CD14-positive monocyte (primary cell): ENCODE results near the gene MED13L. TPM values are rescaled to one million over a fixed set of nuclear protein-coding genes. Genes with fewer than 3 reads are reported as not detected.

Source experiments
- DNase-seq, 3 donors: peaks; one replicate each; pipeline ENCODE4 v3.0.0-alpha.2; 2011 to 2022
- H2AFZ ChIP-seq: 2 replicates; pipeline ENCODE4 v1.6.0; 2012; ENCODE audit warnings: mild to moderate bottlenecking, low read depth, low read length, inconsistent platforms; ENCODE audit not compliant: insufficient read depth, poor library complexity, severe bottlenecking
- H3K27ac ChIP-seq, 2 donors: 1 replicate in 1 of 2; 2 replicates in 1 of 2; pipeline ENCODE4 v1.5.1; 2012 to 2013; ENCODE audit warnings: low read length in 2 of 2, control low read depth in 1 of 2, inconsistent platforms in 1 of 2, low read depth in 1 of 2, mild to moderate bottlenecking in 1 of 2
- H3K27me3 ChIP-seq, 2 donors: one replicate each; pipeline versions ENCODE4 v1.6.0 to v1.6.1; 2011 to 2013; ENCODE audit warnings: low read length in 2 of 2; ENCODE audit not compliant: control insufficient read depth in 2 of 2, insufficient read depth in 2 of 2
- H3K36me3 ChIP-seq, 2 donors: replicated peaks in 1 of 2; 1 replicate in 1 of 2; 2 replicates in 1 of 2; pipeline versions ENCODE4 v1.5.1 to v1.6.1; 2012 to 2013; ENCODE audit warnings: low read length in 2 of 2, control low read depth in 1 of 2, inconsistent platforms in 1 of 2, mild to moderate bottlenecking in 1 of 2; ENCODE audit not compliant: insufficient read depth in 2 of 2, control insufficient read depth in 1 of 2
- H3K4me1 ChIP-seq, 2 donors: 1 replicate in 1 of 2; 2 replicates in 1 of 2; pipeline versions ENCODE4 v1.5.1 to v1.6.1; 2012 to 2013; ENCODE audit warnings: low read length in 2 of 2, control low read depth in 1 of 2, inconsistent platforms in 1 of 2, mild to moderate bottlenecking in 1 of 2, moderate library complexity in 1 of 2; ENCODE audit not compliant: insufficient read depth in 2 of 2, control insufficient read depth in 1 of 2
- H3K4me2 ChIP-seq: replicated peaks from 2 replicates; pipeline ENCODE3; 2012; ENCODE audit warnings: low read length, moderate library complexity, mild to moderate bottlenecking; ENCODE audit not compliant: poor library complexity, severe bottlenecking; ENCODE audit errors: extremely low read depth
- H3K4me3 ChIP-seq, 3 experiments: fragments of 200-600 bp in 1 of 3; sonication (generic) in 1 of 3; replicated peaks in 1 of 3; 1 replicate in 2 of 3; 2 replicates in 1 of 3; pipeline ENCODE4 v1.5.1; 2011 to 2013; ENCODE audit warnings: low read length in 3 of 3, mild to moderate bottlenecking in 3 of 3, control low read depth in 2 of 3, low read depth in 2 of 3, inconsistent platforms in 1 of 3, moderate library complexity in 1 of 3
- H3K79me2 ChIP-seq: 2 replicates; pipeline ENCODE4 v1.6.0; 2012; ENCODE audit warnings: mild to moderate bottlenecking, control low read depth, inconsistent platforms, low read length, moderate library complexity; ENCODE audit not compliant: insufficient read depth
- H3K9ac ChIP-seq: 2 replicates; pipeline ENCODE4 v1.6.0; 2017; ENCODE audit warnings: low read length, mild to moderate bottlenecking; ENCODE audit not compliant: insufficient read depth, poor library complexity, severe bottlenecking
- H3K9me3 ChIP-seq, 2 donors: replicated peaks in 1 of 2; 1 replicate in 1 of 2; 2 replicates in 1 of 2; pipeline versions ENCODE4 v1.5.1 to v1.6.1; 2012 to 2013; ENCODE audit warnings: low read length in 2 of 2, control low read depth in 1 of 2; ENCODE audit not compliant: control insufficient read depth in 1 of 2, insufficient read depth in 1 of 2
- H4K20me1 ChIP-seq: 2 replicates; pipeline ENCODE4 v1.6.0; 2012; ENCODE audit warnings: mild to moderate bottlenecking, low read length, control low read depth, moderate library complexity; ENCODE audit not compliant: insufficient read depth
- H3K27ac Mint-ChIP-seq, 7 donors: one replicate each; pipeline ENCODE4 v1.8.0; 2020; ENCODE audit warnings: mild to moderate bottlenecking in 7 of 7, mixed read lengths in 7 of 7, moderate library complexity in 6 of 7, inconsistent platforms in 2 of 7
- H3K27me3 Mint-ChIP-seq, 3 donors: one replicate each; pipeline ENCODE4 v1.8.0; 2021 to 2022; ENCODE audit warnings: low read depth in 3 of 3, mild to moderate bottlenecking in 3 of 3, mixed read lengths in 3 of 3, moderate library complexity in 3 of 3, inconsistent platforms in 1 of 3
- H3K36me3 Mint-ChIP-seq, 2 donors: one replicate each; pipeline ENCODE4 v1.8.0; 2020; ENCODE audit warnings: mixed read lengths in 2 of 2, inconsistent platforms in 1 of 2, mild to moderate bottlenecking in 1 of 2
- H3K4me1 Mint-ChIP-seq: one replicate; pipeline ENCODE4 v1.8.0; 2020; ENCODE audit warnings: mild to moderate bottlenecking, mixed read lengths
- H3K4me3 Mint-ChIP-seq, 2 donors: one replicate each; pipeline ENCODE4 v1.8.0; 2020; ENCODE audit warnings: mild to moderate bottlenecking in 2 of 2, mixed read lengths in 2 of 2, moderate library complexity in 1 of 2
- H3K9me3 Mint-ChIP-seq, 7 donors: one replicate each; pipeline ENCODE4 v1.8.0; 2020 to 2022; ENCODE audit warnings: mixed read lengths in 7 of 7, mild to moderate bottlenecking in 6 of 7, moderate library complexity in 6 of 7, inconsistent platforms in 2 of 7
- CTCF ChIP-seq: fragments of 200-600 bp; IDR thresholded peaks from one replicate; pipeline ENCODE4 v1.8.0; 2022; ENCODE audit warnings: antibody characterized with exemption, mild to moderate bottlenecking
- WGBS: methylation state at CpG from one replicate; pipeline ENCODE4 v1.1.5; 2013; ENCODE audit warnings: missing lambda C conversion rate; ENCODE audit not compliant: insufficient coverage; 5-methylcytosine and 5-hydroxymethylcytosine counted together
- intact Hi-C, 2 donors: fragments of 100-400 bp; cut with micrococcal nuclease; formaldehyde crosslinking; loops; one replicate each; pipeline versions ENCODE4 v1.15.0 to v1.15.1; 2023
- polyA plus RNA-seq, 3 donors: library from polyadenylated mRNA; depleted of rRNA in 1 of 3; unstranded in 2 of 3; stranded (reverse) in 1 of 3; fragments of 300-500 nt in 2 of 3; fragments of >200 nt in 1 of 3; fragmentation: Illumina TruSeq in 2 of 3; gene quantifications; 1 replicate in 2 of 3; 2 replicates in 1 of 3; pipeline ENCODE4 v1.2.3, GENCODE V29; 2012 to 2021

The MED13L gene
- polyA plus RNA-seq, 3 donors, result 4.4 to 42.0 (median 7.5) TPM

GRCh38 chr12:116160883-116161458 is 116.5 kb downstream of the MED13L start:
- H3K36me3 ChIP-seq, result no peaks in the 10 kb centered on the region
- 94% methylated on average over 4 of the region's 7 CpGs for WGBS
- H3K4me1 Mint-ChIP-seq, result peaks cover 40% of the 10 kb centered on the region
- H3K4me2 ChIP-seq, result no peak overlapping the region
- peaks cover 100% of the 10 kb centered on the region for H4K20me1 ChIP-seq
- no peak overlapping the region for H3K9ac ChIP-seq
- H3K4me1 ChIP-seq, result peaks cover 0 to 10% of the 10 kb centered on the region in 2 donors
- H3K4me3 Mint-ChIP-seq, result no peak overlapping the region
- H3K27me3 ChIP-seq, result no peaks in the 10 kb centered on the region
- peaks cover 100% of the 10 kb centered on the region for H3K79me2 ChIP-seq
- H3K4me3 ChIP-seq, result no peak overlapping the region
- DNase-seq, result no peak
- H3K9me3 ChIP-seq, result no peaks in the 10 kb centered on the region
- intact Hi-C loops, result no loop called here
- H3K27me3 Mint-ChIP-seq, result peaks cover 0 to 2% (median 0%) of the 10 kb centered on the region in 3 donors
- H3K27ac ChIP-seq, result peak overlapping the region in 1 of 2 donors; percentile 53
- H3K27ac Mint-ChIP-seq, result peak overlapping the region in 3 of 7 donors; percentile 1 to 71 (median 59)
- no peaks in the 10 kb centered on the region for H3K36me3 Mint-ChIP-seq
- TF ChIP-seq CTCF, result no peak
- H3K9me3 Mint-ChIP-seq, result no peaks in the 10 kb centered on the region
- no peak overlapping the region for H2AFZ ChIP-seq

GRCh38 chr12:116160231-116160630 is 117.3 kb downstream of the MED13L start:
- peaks cover 0 to 6% of the 10 kb centered on the region in 2 donors for H3K4me1 ChIP-seq
- H3K36me3 ChIP-seq, result no peaks in the 10 kb centered on the region
- no peak for TF ChIP-seq CTCF
- Mint-ChIP-seq H3K9me3 (no peaks in the 10 kb centered on the region), H3K4me1 (peaks cover 34% of the 10 kb centered on the region), H3K4me3 (no peak overlapping the region), H3K27me3 (peaks cover 0 to 2% (median 0%) of the 10 kb centered on the region in 3 donors), H3K27ac (no peak overlapping the region), H3K36me3 (no peaks in the 10 kb centered on the region)
- H3K27ac ChIP-seq, result no peak overlapping the region
- no peak overlapping the region for H3K4me2 ChIP-seq
- no peaks in the 10 kb centered on the region for H3K27me3 ChIP-seq
- no peak overlapping the region for H2AFZ ChIP-seq
- 100% methylated on average over 1 of the region's 2 CpGs for WGBS
- no peak overlapping the region for H3K9ac ChIP-seq
- intact Hi-C loops, result no loop called here
- H3K4me3 ChIP-seq, result no peak overlapping the region
- H3K9me3 ChIP-seq, result no peaks in the 10 kb centered on the region
- peak in 1 of 3 donors; percentile 65 for DNase-seq
- peaks cover 100% of the 10 kb centered on the region for H3K79me2 ChIP-seq
- peaks cover 100% of the 10 kb centered on the region for H4K20me1 ChIP-seq
